ENCODE data around the gene F11R. TPM values are rescaled to one million over a fixed set of nuclear protein-coding genes. Genes with fewer than 3 reads are reported as not detected.

F11R gene
- total RNA-seq, 4 donors from 2014 or later: 3.1 to 6.0 (median 5.3) TPM

DNA sequence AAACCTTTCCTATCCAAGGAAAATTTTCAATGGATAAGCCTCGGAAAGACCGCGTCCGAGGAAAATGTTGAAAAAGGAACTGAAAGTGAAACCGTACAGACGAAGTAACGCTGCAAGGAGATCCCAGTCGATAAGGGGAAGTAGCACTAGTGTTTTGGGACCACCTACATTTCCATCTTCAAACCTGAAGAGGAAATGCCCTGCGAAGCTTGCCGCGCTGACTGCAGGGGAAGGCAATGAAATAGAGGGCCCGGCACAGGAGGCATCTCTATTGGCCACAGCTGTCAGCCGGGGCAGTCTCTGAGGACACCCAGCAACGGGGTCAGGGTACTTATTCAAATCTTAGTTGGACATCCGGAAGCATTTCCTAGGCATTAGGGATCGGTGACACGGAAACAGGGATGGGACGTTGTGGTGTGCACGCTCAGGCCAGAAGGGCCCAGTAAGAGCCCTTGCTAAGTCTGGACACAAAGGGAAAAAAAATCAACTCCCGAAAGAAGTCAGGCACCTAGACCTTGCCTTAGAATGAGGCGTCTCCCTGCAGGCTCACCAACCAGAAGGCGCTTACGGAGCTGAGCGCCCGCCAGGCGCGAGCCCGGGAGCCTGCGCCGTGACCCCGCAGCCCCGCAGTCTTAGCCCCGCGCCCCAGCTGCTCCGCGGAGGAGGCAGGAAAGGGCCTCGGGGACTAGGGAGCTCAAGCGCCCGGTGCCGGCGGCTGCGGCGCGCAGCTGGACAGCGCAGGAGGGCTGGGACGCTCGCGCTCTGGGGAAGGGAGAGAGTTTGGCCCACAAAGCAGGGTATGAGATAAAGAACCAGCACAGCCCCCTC, 24.2 kb upstream of the F11R start:
- Histone ChIP-seq H3K4me3 (peak overlapping the region; percentile 87 to 99 (median 90)), H3K36me3 (peaks cover 0 to 32% of the 10 kb centered on the region in 2 donors), H3K27me3 (no peaks in the 10 kb centered on the region), H3K9me3 (no peaks in the 10 kb centered on the region), H3K4me1 (peaks cover 17 to 21% of the 10 kb centered on the region in 2 donors), H3K27ac (peak overlapping the region; percentile 88 to 98 (median 94))
- TF ChIP-seq POLR2A (IDR thresholded peaks at IDR 0.05): peak; percentile 5 to 64
- TF ChIP-seq, protein P1, sequence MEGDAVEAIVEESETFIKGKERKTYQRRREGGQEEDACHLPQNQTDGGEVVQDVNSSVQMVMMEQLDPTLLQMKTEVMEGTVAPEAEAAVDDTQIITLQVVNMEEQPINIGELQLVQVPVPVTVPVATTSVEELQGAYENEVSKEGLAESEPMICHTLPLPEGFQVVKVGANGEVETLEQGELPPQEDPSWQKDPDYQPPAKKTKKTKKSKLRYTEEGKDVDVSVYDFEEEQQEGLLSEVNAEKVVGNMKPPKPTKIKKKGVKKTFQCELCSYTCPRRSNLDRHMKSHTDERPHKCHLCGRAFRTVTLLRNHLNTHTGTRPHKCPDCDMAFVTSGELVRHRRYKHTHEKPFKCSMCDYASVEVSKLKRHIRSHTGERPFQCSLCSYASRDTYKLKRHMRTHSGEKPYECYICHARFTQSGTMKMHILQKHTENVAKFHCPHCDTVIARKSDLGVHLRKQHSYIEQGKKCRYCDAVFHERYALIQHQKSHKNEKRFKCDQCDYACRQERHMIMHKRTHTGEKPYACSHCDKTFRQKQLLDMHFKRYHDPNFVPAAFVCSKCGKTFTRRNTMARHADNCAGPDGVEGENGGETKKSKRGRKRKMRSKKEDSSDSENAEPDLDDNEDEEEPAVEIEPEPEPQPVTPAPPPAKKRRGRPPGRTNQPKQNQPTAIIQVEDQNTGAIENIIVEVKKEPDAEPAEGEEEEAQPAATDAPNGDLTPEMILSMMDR (IDR thresholded peaks at IDR 0.05 in 4 of 5, conservative IDR thresholded peaks at IDR 0.05 in 1 of 5): no peak
- ATAC-seq (peak; percentile 62 to 65), DNase-seq (peak; percentile 58 to 71)
- intact Hi-C loops (cut with DNase I; ENCODE audit: low total_unique reads) (loop anchor here (1.0 to 2.0 kb wide), 3 partner anchors 52 to 354 kb away; partner anchors contain the start of gene DEDD), in situ Hi-C loops (cut with MboI; ENCODE audit: low sequenced_read_pairs in 4 of 4) (loop anchor here in 1 of 4 donors (10.0 kb wide), 1 partner anchor 110 kb away; the partner anchor contains the start of genes UFC1 and USP21)

- no peak for DNase-seq
- peak overlapping the region; percentile 88 to 98 (median 94) for H3K27ac ChIP-seq
- no peaks in the 10 kb centered on the region for H3K27me3 ChIP-seq
- no peak for ATAC-seq
- peak overlapping the region; percentile 87 to 99 (median 90) for H3K4me3 ChIP-seq
- intact Hi-C loops (cut with DNase I; ENCODE audit: low total_unique reads) (loop anchor here (2.0 kb wide), 1 partner anchor 52 kb away; no protein-coding TSS in a partner anchor), in situ Hi-C loops (cut with MboI; ENCODE audit: low sequenced_read_pairs in 4 of 4) (loop anchor here in 1 of 4 donors (10.0 kb wide), 1 partner anchor 110 kb away; the partner anchor contains the start of genes UFC1 and USP21)
- no peak for TF ChIP-seq POLR2A (IDR thresholded peaks at IDR 0.05)
- TF ChIP-seq, protein P1 (IDR thresholded peaks at IDR 0.05 in 4 of 5, conservative IDR thresholded peaks at IDR 0.05 in 1 of 5): no peak
- no peaks in the 10 kb centered on the region for H3K9me3 ChIP-seq
- H3K36me3 ChIP-seq: peaks cover 0 to 38% of the 10 kb centered on the region in 2 donors
- peaks cover 17 to 21% of the 10 kb centered on the region in 2 donors for H3K4me1 ChIP-seq
Measured at GRCh38 chr1:161044535-161044907, 23.6 kb upstream of the F11R start.

GRCh38 chr1:161039546-161039945, 18.6 kb upstream of the F11R start:
- no peak overlapping the region for H3K4me3 ChIP-seq
- no peak for DNase-seq
- in situ Hi-C loops (cut with MboI; ENCODE audit: low sequenced_read_pairs in 4 of 4): no loop called here
- H3K36me3 ChIP-seq: peaks cover 0 to 47% of the 10 kb centered on the region in 2 donors
- no peaks in the 10 kb centered on the region for H3K9me3 ChIP-seq
- ATAC-seq: no peak
- H3K27me3 ChIP-seq: no peaks in the 10 kb centered on the region
- TF ChIP-seq, protein P1 (IDR thresholded peaks at IDR 0.05 in 4 of 5, conservative IDR thresholded peaks at IDR 0.05 in 1 of 5): no peak
- no peak for TF ChIP-seq POLR2A (IDR thresholded peaks at IDR 0.05)
- H3K4me1 ChIP-seq: peaks cover 14% of the 10 kb centered on the region in 2 donors
- intact Hi-C loops (cut with DNase I; ENCODE audit: low total_unique reads): no loop called here
- H3K27ac ChIP-seq: no peak overlapping the region

GRCh38 chr1:161039154-161039545, 18.2 kb upstream of the F11R start:
- Histone ChIP-seq H3K36me3 (peaks cover 0 to 47% of the 10 kb centered on the region in 2 donors), H3K27me3 (no peaks in the 10 kb centered on the region), H3K27ac (peak overlapping the region in 2 of 4 donors; percentile 18 to 23), H3K4me3 (peak overlapping the region; percentile 53 to 68 (median 62)), H3K4me1 (peaks cover 10% of the 10 kb centered on the region in 2 donors), H3K9me3 (no peaks in the 10 kb centered on the region)
- ATAC-seq: no peak
- TF ChIP-seq, protein P1 (IDR thresholded peaks at IDR 0.05 in 4 of 5, conservative IDR thresholded peaks at IDR 0.05 in 1 of 5): no peak
- TF ChIP-seq POLR2A (IDR thresholded peaks at IDR 0.05): no peak
- in situ Hi-C loops (cut with MboI; ENCODE audit: low sequenced_read_pairs in 4 of 4): no loop called here
- no peak for DNase-seq
- intact Hi-C loops (cut with DNase I; ENCODE audit: low total_unique reads): no loop called here
